Stimulated activated CD8-positive, alpha-beta memory T cell treated with anti-CD3 and anti-CD28 coated beads, Interleukin-7, amount 100 ng/mL, for 4 hours (primary cell): Measurements from ENCODE around the gene ABCC8.

Experiments used
- DNase-seq, 2 donors: peaks; one replicate each; pipeline ENCODE4 v3.0.0-alpha.2; 2020; ENCODE audit warnings: low read depth in 2 of 2

Gene ABCC8

GRCh38 chr11:17471501-17471900, 5.1 kb downstream of the ABCC8 start:
- DNase-seq: no peak

GRCh38 chr11:17469998-17470397, 6.6 kb downstream of the ABCC8 start:
- DNase-seq: no peak

- DNase-seq: no peak
These were observed 8.5 kb downstream of the ABCC8 start for GRCh38 chr11:17468122-17468521.

GRCh38 chr11:17463546-17464174, 13.0 kb downstream of the ABCC8 start:
- DNase-seq: no peak

- DNase-seq: no peak
These were observed 13.7 kb downstream of the ABCC8 start for GRCh38 chr11:17462940-17463339.

- no peak for DNase-seq
These were observed 16.2 kb downstream of the ABCC8 start for GRCh38 chr11:17460406-17460805.

- DNase-seq: no peak
These were observed 17.3 kb downstream of the ABCC8 start for GRCh38 chr11:17459236-17459896.

- DNase-seq: no peak
These were observed 18.4 kb downstream of the ABCC8 start for GRCh38 chr11:17458268-17458667.

GRCh38 chr11:17457396-17458173, 19.1 kb downstream of the ABCC8 start:
- DNase-seq: no peak

- no peak for DNase-seq
These were observed 24.0 kb downstream of the ABCC8 start for GRCh38 chr11:17452668-17453067.

GRCh38 chr11:17449158-17449557, 27.5 kb downstream of the ABCC8 start:
- no peak for DNase-seq

- no peak for DNase-seq
These were observed 30.2 kb downstream of the ABCC8 start for GRCh38 chr11:17446482-17446881.

- no peak for DNase-seq
These were observed 31.3 kb downstream of the ABCC8 start for GRCh38 chr11:17445240-17445795.

GRCh38 chr11:17443926-17444690, 32.5 kb downstream of the ABCC8 start:
- DNase-seq: no peak

- no peak for DNase-seq
These were observed 33.2 kb downstream of the ABCC8 start for GRCh38 chr11:17443423-17443822.

- no peak for DNase-seq
These were observed 33.6 kb downstream of the ABCC8 start for GRCh38 chr11:17443000-17443399.

- DNase-seq: no peak
These were observed 37.3 kb downstream of the ABCC8 start for GRCh38 chr11:17439316-17439782.

- DNase-seq: no peak
These were observed 39.3 kb downstream of the ABCC8 start for GRCh38 chr11:17437366-17437765.

GRCh38 chr11:17434108-17434507, 42.5 kb downstream of the ABCC8 start:
- no peak for DNase-seq

- no peak for DNase-seq
These were observed 44.6 kb downstream of the ABCC8 start for GRCh38 chr11:17432002-17432401.

- no peak for DNase-seq
These were observed 45.5 kb downstream of the ABCC8 start for GRCh38 chr11:17431139-17431538.

GRCh38 chr11:17430616-17431015, 46.0 kb downstream of the ABCC8 start:
- no peak for DNase-seq
